Astrocyte (in vitro differentiated cells and primary cell): ENCODE data around the gene CES5A. TPM values are rescaled to one million over a fixed set of nuclear protein-coding genes. Genes with fewer than 3 reads are reported as not detected.
"Not testable (repeated sequence)": the region's sequence is repeated elsewhere in the genome, so short reads cannot be mapped to it uniquely, and the experiment has no call there.

Experiments
- DNase-seq: peaks from one replicate; pipeline ENCODE4 v3.0.0-alpha.2; 2010; ENCODE audit warnings: low read depth
- FAIRE-seq: peaks from 2 replicates; lab custom pipeline; 2011; peaks lifted over from hg19 to GRCh38; lab: Jason Lieb, UNC
- H2AFZ ChIP-seq: 2 replicates; pipeline ENCODE4 v1.6.0; 2012; ENCODE audit warnings: low read depth, low read length, inconsistent platforms
- H3K27ac ChIP-seq: 2 replicates; pipeline ENCODE4 v1.5.1; 2011; ENCODE audit warnings: low read depth, low read length, inconsistent platforms
- H3K27me3 ChIP-seq: 2 replicates; pipeline ENCODE4 v1.6.0; 2011; ENCODE audit warnings: low read length, inconsistent platforms; ENCODE audit not compliant: insufficient read depth
- H3K36me3 ChIP-seq: 2 replicates; pipeline ENCODE4 v1.5.1; 2011; ENCODE audit warnings: low read length, inconsistent platforms; ENCODE audit not compliant: insufficient read depth
- H3K4me1 ChIP-seq: 2 replicates; pipeline ENCODE4 v1.5.1; 2011; ENCODE audit warnings: low read length, inconsistent platforms; ENCODE audit not compliant: insufficient read depth
- H3K4me2 ChIP-seq: 2 replicates; pipeline ENCODE4 v1.6.0; 2012; ENCODE audit warnings: low read length, inconsistent platforms
- H3K4me3 ChIP-seq: 2 replicates; pipeline ENCODE4 v1.5.1; 2011; ENCODE audit warnings: low read depth, mild to moderate bottlenecking, low read length, inconsistent platforms; ENCODE audit not compliant: insufficient read depth
- H3K79me2 ChIP-seq: 2 replicates; pipeline ENCODE4 v1.6.0; 2012; ENCODE audit warnings: mild to moderate bottlenecking, low read length, inconsistent platforms; ENCODE audit not compliant: insufficient read depth
- H3K9ac ChIP-seq: 2 replicates; pipeline ENCODE4 v1.6.0; 2012; ENCODE audit warnings: mild to moderate bottlenecking, low read length, inconsistent platforms
- H3K9me3 ChIP-seq: 2 replicates; pipeline ENCODE4 v1.5.1; 2012; ENCODE audit warnings: low read depth, mild to moderate bottlenecking, low read length, inconsistent platforms; ENCODE audit not compliant: insufficient read depth
- H4K20me1 ChIP-seq: 2 replicates; pipeline ENCODE4 v1.6.0; 2012; ENCODE audit warnings: low read length, inconsistent platforms; ENCODE audit not compliant: insufficient read depth
- H3K27ac Mint-ChIP-seq: one replicate; pipeline ENCODE4 v1.8.0; 2021; ENCODE audit warnings: mild to moderate bottlenecking, mixed read lengths; ENCODE audit not compliant: unreplicated experiment
- H3K27me3 Mint-ChIP-seq: one replicate; pipeline ENCODE4 v1.8.0; 2021; ENCODE audit warnings: low read depth, mixed read lengths; ENCODE audit not compliant: unreplicated experiment
- H3K36me3 Mint-ChIP-seq: one replicate; pipeline ENCODE4 v1.8.0; 2021; ENCODE audit warnings: low read depth, mixed read lengths; ENCODE audit not compliant: unreplicated experiment
- H3K4me1 Mint-ChIP-seq: one replicate; pipeline ENCODE4 v1.8.0; 2021; ENCODE audit warnings: low read depth, mixed read lengths; ENCODE audit not compliant: unreplicated experiment
- H3K4me3 Mint-ChIP-seq: one replicate; pipeline ENCODE4 v1.8.0; 2021; ENCODE audit warnings: mild to moderate bottlenecking, moderate library complexity, mixed read lengths; ENCODE audit not compliant: unreplicated experiment
- H3K9me3 Mint-ChIP-seq: one replicate; pipeline ENCODE4 v1.8.0; 2021; ENCODE audit warnings: mild to moderate bottlenecking, mixed read lengths; ENCODE audit not compliant: unreplicated experiment
- EZH2 ChIP-seq: IDR thresholded peaks from 2 replicates; pipeline ENCODE4 v1.6.1; 2012; ENCODE audit warnings: mild to moderate bottlenecking, low read length, inconsistent platforms; ENCODE audit not compliant: insufficient read depth
- total RNA-seq: library from RNA; stranded (reverse); gene quantifications from 2 replicates; pipeline ENCODE4 v1.2.1, GENCODE V29; 2021
- TF ChIP-seq, protein P1 (sequence below): IDR thresholded peaks from 2 replicates; pipeline ENCODE4 v1.5.1; 2011; ENCODE audit warnings: low read depth, mild to moderate bottlenecking, inconsistent platforms, low read length, moderate library complexity; ENCODE audit not compliant: insufficient read depth

The CES5A gene
- total RNA-seq, 1 donor from 2014 or later = not detected

- Histone ChIP-seq H3K4me3 (no peak overlapping the region), H3K27ac (no peak overlapping the region), H2AFZ (no peak overlapping the region), H3K4me1 (no peaks in the 10 kb centered on the region), H3K9me3 (no peaks in the 10 kb centered on the region), H3K9ac (no peak overlapping the region), H3K27me3 (no peaks in the 10 kb centered on the region), H4K20me1 (no peaks in the 10 kb centered on the region), H3K79me2 (no peaks in the 10 kb centered on the region), H3K36me3 (no peaks in the 10 kb centered on the region), H3K4me2 (no peak overlapping the region)
- peaks cover 21% of the 10 kb centered on the region for H3K27me3 Mint-ChIP-seq
- DNase-seq = no peak
- TF ChIP-seq, protein P1, sequence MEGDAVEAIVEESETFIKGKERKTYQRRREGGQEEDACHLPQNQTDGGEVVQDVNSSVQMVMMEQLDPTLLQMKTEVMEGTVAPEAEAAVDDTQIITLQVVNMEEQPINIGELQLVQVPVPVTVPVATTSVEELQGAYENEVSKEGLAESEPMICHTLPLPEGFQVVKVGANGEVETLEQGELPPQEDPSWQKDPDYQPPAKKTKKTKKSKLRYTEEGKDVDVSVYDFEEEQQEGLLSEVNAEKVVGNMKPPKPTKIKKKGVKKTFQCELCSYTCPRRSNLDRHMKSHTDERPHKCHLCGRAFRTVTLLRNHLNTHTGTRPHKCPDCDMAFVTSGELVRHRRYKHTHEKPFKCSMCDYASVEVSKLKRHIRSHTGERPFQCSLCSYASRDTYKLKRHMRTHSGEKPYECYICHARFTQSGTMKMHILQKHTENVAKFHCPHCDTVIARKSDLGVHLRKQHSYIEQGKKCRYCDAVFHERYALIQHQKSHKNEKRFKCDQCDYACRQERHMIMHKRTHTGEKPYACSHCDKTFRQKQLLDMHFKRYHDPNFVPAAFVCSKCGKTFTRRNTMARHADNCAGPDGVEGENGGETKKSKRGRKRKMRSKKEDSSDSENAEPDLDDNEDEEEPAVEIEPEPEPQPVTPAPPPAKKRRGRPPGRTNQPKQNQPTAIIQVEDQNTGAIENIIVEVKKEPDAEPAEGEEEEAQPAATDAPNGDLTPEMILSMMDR = no peak
- no peak for TF ChIP-seq EZH2
- H3K36me3 Mint-ChIP-seq = no peaks in the 10 kb centered on the region
- no peaks in the 10 kb centered on the region for H3K4me1 Mint-ChIP-seq
- peaks cover 3% of the 10 kb centered on the region for H3K9me3 Mint-ChIP-seq
- no peak overlapping the region for H3K4me3 Mint-ChIP-seq
- FAIRE-seq = no peak
- H3K27ac Mint-ChIP-seq = no peak overlapping the region
Observed at GRCh38 chr16:55868980-55869379, 6.2 kb downstream of the CES5A start.

DNA sequence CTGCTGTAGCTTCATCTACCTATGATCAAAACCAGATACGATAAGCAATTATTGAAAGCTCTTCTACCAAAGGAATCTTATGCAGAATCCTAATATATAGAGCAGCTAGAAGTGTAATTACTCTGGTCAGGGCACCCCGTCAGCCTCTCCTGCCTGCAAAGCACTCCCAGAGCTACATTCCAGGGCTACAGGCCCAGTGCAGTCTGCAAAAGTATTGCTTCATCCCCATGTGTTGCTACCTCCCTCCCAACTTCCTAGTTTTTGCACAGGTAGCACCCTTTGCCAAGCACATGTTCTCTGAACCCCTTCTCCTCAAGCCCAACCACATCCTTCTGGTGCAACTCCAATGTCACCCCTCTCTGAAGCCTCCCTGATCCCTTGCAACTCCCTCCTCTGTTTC lies 7.0 kb downstream of the CES5A start:
- peaks cover 24% of the 10 kb centered on the region for H3K27me3 Mint-ChIP-seq
- Histone ChIP-seq H3K79me2 (no peaks in the 10 kb centered on the region), H3K9ac (no peak overlapping the region), H3K4me1 (no peaks in the 10 kb centered on the region), H4K20me1 (no peaks in the 10 kb centered on the region), H3K4me2 (no peak overlapping the region), H3K36me3 (no peaks in the 10 kb centered on the region), H3K27ac (no peak overlapping the region), H3K4me3 (no peak overlapping the region), H3K9me3 (no peaks in the 10 kb centered on the region), H3K27me3 (no peaks in the 10 kb centered on the region), H2AFZ (no peak overlapping the region)
- H3K4me1 Mint-ChIP-seq = no peaks in the 10 kb centered on the region
- TF ChIP-seq, protein P1 = no peak
- TF ChIP-seq EZH2 = no peak
- no peak overlapping the region for H3K4me3 Mint-ChIP-seq
- no peak overlapping the region for H3K27ac Mint-ChIP-seq
- H3K9me3 Mint-ChIP-seq = peaks cover 3% of the 10 kb centered on the region
- H3K36me3 Mint-ChIP-seq = no peaks in the 10 kb centered on the region
- DNase-seq (no peak), FAIRE-seq (no peak)

- Mint-ChIP-seq H3K4me1 (no peaks in the 10 kb centered on the region), H3K36me3 (no peaks in the 10 kb centered on the region), H3K27me3 (peaks cover 35% of the 10 kb centered on the region), H3K4me3 (no peak overlapping the region), H3K9me3 (no peaks in the 10 kb centered on the region), H3K27ac (no peak overlapping the region)
- H4K20me1 ChIP-seq = no peaks in the 10 kb centered on the region
- no peaks in the 10 kb centered on the region for H3K9me3 ChIP-seq
- no peak overlapping the region for H2AFZ ChIP-seq
- TF ChIP-seq, protein P1 = no peak
- no peak for TF ChIP-seq EZH2
- no peak overlapping the region for H3K4me3 ChIP-seq
- H3K9ac ChIP-seq = no peak overlapping the region
- no peak overlapping the region for H3K27ac ChIP-seq
- H3K4me1 ChIP-seq = no peaks in the 10 kb centered on the region
- H3K27me3 ChIP-seq = no peaks in the 10 kb centered on the region
- H3K79me2 ChIP-seq = no peaks in the 10 kb centered on the region
- H3K36me3 ChIP-seq = no peaks in the 10 kb centered on the region
- no peak overlapping the region for H3K4me2 ChIP-seq
- no peak for DNase-seq
- FAIRE-seq = no peak
Observed at GRCh38 chr16:55861288-55861687, 13.9 kb downstream of the CES5A start.

GRCh38 chr16:55857650-55858049 lies 17.5 kb downstream of the CES5A start:
- FAIRE-seq, H3K27me3 ChIP-seq, H3K36me3 ChIP-seq, H3K27ac Mint-ChIP-seq, H3K9ac ChIP-seq, H4K20me1 ChIP-seq, H3K4me3 Mint-ChIP-seq, H3K4me3 ChIP-seq, DNase-seq, H3K36me3 Mint-ChIP-seq, H3K27ac ChIP-seq, H3K9me3 ChIP-seq, H3K4me2 ChIP-seq, H3K79me2 ChIP-seq, H3K9me3 Mint-ChIP-seq, H2AFZ ChIP-seq, H3K4me1 ChIP-seq, H3K4me1 Mint-ChIP-seq: not testable (repeated sequence)
- peaks cover 43% of the 10 kb centered on the region for H3K27me3 Mint-ChIP-seq
